GM23338 (cell line): ENCODE results near the gene SLC38A10. TPM values are rescaled to one million over a fixed set of nuclear protein-coding genes. Genes with fewer than 3 reads are reported as not detected.

Source experiments
- ATAC-seq: fragments of 200-7000 bp; cut with Tn5 transposase; 3 replicates; pipeline ENCODE4 v1.9.1; 2020
- DNase-seq: peaks from one replicate; pipeline ENCODE4 v3.0.0-alpha.2; 2015; ENCODE audit warnings: low spot score
- H2AFZ ChIP-seq: fragments of 200-600 bp; sonication (generic); 2 replicates; pipeline ENCODE4 v1.8.0; 2016; ENCODE audit warnings: antibody characterized with exemption, mild to moderate bottlenecking, moderate library complexity
- H3F3A ChIP-seq: fragments of 200-600 bp; sonication (generic); replicated peaks from 2 replicates; pipeline ENCODE4 v1.8.0; 2017; ENCODE audit warnings: antibody characterized with exemption, mixed run types, low read depth
- H3K27ac ChIP-seq: fragments of 200-600 bp; sonication (generic); 2 replicates; pipeline ENCODE4 v1.6.1; 2016; ENCODE audit warnings: low read depth
- H3K27me3 ChIP-seq: fragments of 200-600 bp; sonication (generic); 2 replicates; pipeline ENCODE4 v1.8.0; 2016; ENCODE audit warnings: mild to moderate bottlenecking, mixed run types, moderate library complexity; ENCODE audit not compliant: insufficient read depth
- H3K36me3 ChIP-seq: fragments of 200-600 bp; sonication (generic); 2 replicates; pipeline ENCODE4 v1.8.0; 2016; ENCODE audit warnings: mild to moderate bottlenecking; ENCODE audit not compliant: insufficient read depth
- H3K4me1 ChIP-seq: fragments of 200-600 bp; sonication (generic); 2 replicates; pipeline ENCODE4 v1.8.0; 2016; ENCODE audit warnings: mild to moderate bottlenecking, moderate library complexity; ENCODE audit not compliant: insufficient read depth
- H3K4me2 ChIP-seq: fragments of 200-600 bp; sonication (generic); 2 replicates; pipeline ENCODE4 v1.7.1; 2017; ENCODE audit warnings: mixed run types
- H3K4me3 ChIP-seq: fragments of 200-600 bp; sonication (generic); 2 replicates; pipeline ENCODE4 v1.6.1; 2016; ENCODE audit warnings: mixed run types
- H3K79me2 ChIP-seq: fragments of 200-600 bp; sonication (generic); replicated peaks from 2 replicates; pipeline ENCODE4 v1.8.0; 2017; ENCODE audit warnings: mild to moderate bottlenecking; ENCODE audit not compliant: insufficient read depth
- H3K9me2 ChIP-seq: fragments of 200-600 bp; sonication (generic); 2 replicates; pipeline ENCODE4 v1.8.0; 2017; ENCODE audit not compliant: insufficient read depth
- H4K20me1 ChIP-seq: fragments of 200-600 bp; sonication (generic); replicated peaks from 2 replicates; pipeline ENCODE4 v1.8.0; 2017; ENCODE audit warnings: mild to moderate bottlenecking; ENCODE audit not compliant: insufficient read depth
- H3K27ac Mint-ChIP-seq: 2 replicates; pipeline ENCODE4 v1.8.0; 2020; ENCODE audit warnings: inconsistent platforms, mild to moderate bottlenecking, moderate library complexity, mixed read lengths
- H3K27me3 Mint-ChIP-seq: 3 replicates; pipeline ENCODE4 v1.8.0; 2022; ENCODE audit warnings: low read depth, mild to moderate bottlenecking, moderate library complexity, mixed read lengths, inconsistent platforms; ENCODE audit not compliant: insufficient read depth, poor library complexity
- H3K36me3 Mint-ChIP-seq: 3 replicates; pipeline ENCODE4 v1.8.0; 2021; ENCODE audit warnings: low read depth, mild to moderate bottlenecking, inconsistent platforms, moderate library complexity, mixed read lengths
- H3K4me1 Mint-ChIP-seq: 3 replicates; pipeline ENCODE4 v1.8.0; 2020; ENCODE audit warnings: mild to moderate bottlenecking, inconsistent platforms, mixed read lengths
- H3K4me3 Mint-ChIP-seq: 3 replicates; pipeline ENCODE4 v1.8.0; 2021; ENCODE audit warnings: moderate library complexity, mild to moderate bottlenecking, inconsistent platforms, mixed read lengths
- H3K9me3 Mint-ChIP-seq: 3 replicates; pipeline ENCODE4 v1.8.0; 2020; ENCODE audit warnings: moderate library complexity, mild to moderate bottlenecking, inconsistent platforms, mixed read lengths
- CTCF ChIP-seq, 2 experiments: fragments of 200-600 bp in 1 of 2; sonication (generic) in 1 of 2; conservative IDR thresholded peaks; 2 replicates each; pipeline versions ENCODE4 v1.5.1 to v1.6.1; 2016 to 2017; ENCODE audit warnings: antibody characterized with exemption in 2 of 2, low read depth in 2 of 2, mild to moderate bottlenecking in 2 of 2, moderate library complexity in 1 of 2
- ETS1 ChIP-seq: IDR thresholded peaks from 2 replicates; pipeline ENCODE4 v1.6.1; 2016; ENCODE audit warnings: antibody characterized with exemption
- NANOG ChIP-seq: IDR thresholded peaks from 2 replicates; pipeline ENCODE4 v1.6.1; 2016; ENCODE audit warnings: antibody characterized with exemption, borderline replicate concordance
- REST ChIP-seq: IDR thresholded peaks from one replicate; pipeline ENCODE4 v1.6.1; 2018; ENCODE audit warnings: antibody characterized with exemption; ENCODE audit not compliant: unreplicated experiment
- ZNF114 ChIP-seq: fragments of 250-450 bp; sonication (Bioruptor Pico); IDR thresholded peaks from 2 replicates; pipeline ENCODE4 v1.5.0; 2020; ENCODE audit warnings: mild to moderate bottlenecking, moderate library complexity
- ZNF331 ChIP-seq: fragments of 250-450 bp; sonication (Bioruptor Pico); IDR thresholded peaks from 2 replicates; pipeline ENCODE4 v1.5.0; 2020; ENCODE audit warnings: low read depth, mild to moderate bottlenecking, moderate library complexity
- polyA plus RNA-seq: library from polyadenylated mRNA; unstranded; fragments of >200 nt; fragmentation: Nextera tagmentation; extraction: Ambion mirVana; gene quantifications from 2 replicates; pipeline ENCODE4 v1.2.1, GENCODE V29; 2016
- total RNA-seq: library from RNA; depleted of rRNA; stranded (reverse); fragments of >200 nt; shearing (Covaris generic); gene quantifications from 2 replicates; pipeline ENCODE4 v1.2.3, GENCODE V29; 2014

SLC38A10 gene
- total and polyA plus RNA-seq, 2 experiments from 2014 or later, result 17.1 to 55.8 TPM

GRCh38 chr17:81254955-81255717 is 40.0 kb downstream of the SLC38A10 start:
- Histone ChIP-seq H3F3A (peaks cover 2% of the 10 kb centered on the region; the same call in 1 of the 2 replicates), H2AFZ (no peak overlapping the region), H3K4me2 (no peak overlapping the region), H3K36me3 (no peaks in the 10 kb centered on the region), H3K27ac (0 out of 2 replicates have a peak overlapping the region, but pooled peaks have one; percentile 50), H3K79me2 (no peaks in the 10 kb centered on the region), H3K27me3 (no peaks in the 10 kb centered on the region), H3K9me2 (peaks cover 5% of the 10 kb centered on the region), H3K4me3 (no peak overlapping the region), H3K4me1 (peaks cover 3% of the 10 kb centered on the region; the same call in 1 of the 2 replicates), H4K20me1 (no peaks in the 10 kb centered on the region; the same call in 1 of the 2 replicates)
- Mint-ChIP-seq H3K9me3 (no peaks in the 10 kb centered on the region), H3K4me3 (no peak overlapping the region; the same call in 2 of the 3 replicates), H3K36me3 (no peaks in the 10 kb centered on the region; the same call in 1 of the 3 replicates), H3K27me3 (peaks cover 19% of the 10 kb centered on the region), H3K4me1 (peaks cover 27% of the 10 kb centered on the region), H3K27ac (no peak overlapping the region)
- ATAC-seq (peak; percentile 87), DNase-seq (peak; percentile 84)
- TF ChIP-seq CTCF (conservative IDR thresholded peaks at IDR 0.05; ENCODE audit: low read depth in 2 of 2) (peak; percentile 43 to 66), ZNF331 (CRISPR knock-in tag) (no peak)

- ATAC-seq (peak; percentile 14), DNase-seq (no peak)
- Histone ChIP-seq H3K9me2 (peaks cover 5% of the 10 kb centered on the region), H3F3A (peaks cover 2% of the 10 kb centered on the region; the same call in 1 of the 2 replicates), H3K4me2 (no peak overlapping the region), H2AFZ (no peak overlapping the region), H3K27me3 (no peaks in the 10 kb centered on the region), H3K79me2 (no peaks in the 10 kb centered on the region), H3K4me1 (peaks cover 3% of the 10 kb centered on the region; the same call in 1 of the 2 replicates), H3K36me3 (no peaks in the 10 kb centered on the region), H3K4me3 (no peak overlapping the region), H3K27ac (no peak overlapping the region), H4K20me1 (no peaks in the 10 kb centered on the region; the same call in 1 of the 2 replicates)
- Mint-ChIP-seq H3K27me3 (peaks cover 19% of the 10 kb centered on the region), H3K27ac (no peak overlapping the region), H3K9me3 (peaks cover under 1% of the 10 kb centered on the region; the same call in 1 of the 3 replicates), H3K4me1 (peaks cover 27% of the 10 kb centered on the region), H3K36me3 (peaks cover 4% of the 10 kb centered on the region; the same call in 2 of the 3 replicates), H3K4me3 (no peak overlapping the region; the same call in 2 of the 3 replicates)
- TF ChIP-seq ZNF114 (CRISPR knock-in tag), result no peak
- TF ChIP-seq REST, result no peak
- TF ChIP-seq CTCF (conservative IDR thresholded peaks at IDR 0.05; ENCODE audit: low read depth in 2 of 2), result peak; percentile 67 to 88
- no peak for TF ChIP-seq NANOG
- TF ChIP-seq ETS1, result no peak
Observed at GRCh38 chr17:81253358-81254131, 41.6 kb downstream of the SLC38A10 start.
